DMS53 (cell line): ENCODE data around the gene SIRPB2.
A peak's percentile ranks its signal among the peaks of the same experiment; 100 is the strongest.

Source experiments
- DNase-seq: peaks from one replicate; lab custom pipeline; 2025; lab: John Stamatoyannopoulos, UW

Gene SIRPB2

GRCh38 chr20:1471242-1471641 lies 20.0 kb downstream of the SIRPB2 start:
- DNase-seq = no peak

- DNase-seq = peak; percentile 96
These were observed 21.2 kb downstream of the SIRPB2 start for GRCh38 chr20:1469925-1470571.

- DNase-seq = no peak
These were observed 21.8 kb downstream of the SIRPB2 start for GRCh38 chr20:1469306-1469905.

- DNase-seq = no peak
These were observed 23.0 kb downstream of the SIRPB2 start for GRCh38 chr20:1468117-1468624.

- DNase-seq = peak; percentile 59
These were observed 23.7 kb downstream of the SIRPB2 start for GRCh38 chr20:1467355-1468116.

GRCh38 chr20:1467082-1467354 lies 24.2 kb downstream of the SIRPB2 start:
- no peak for DNase-seq

GRCh38 chr20:1466211-1467081 lies 24.8 kb downstream of the SIRPB2 start, which contains the start of gene NSFL1C:
Gene NSFL1C (minus strand): TSS chr20:1466849. CDS start chr20:1466824, 25 bp downstream.
- DNase-seq = peak; percentile 97

GRCh38 chr20:1465470-1466210 lies 25.6 kb downstream of the SIRPB2 start:
- DNase-seq = peak; percentile 33

GRCh38 chr20:1463971-1464570 lies 27.1 kb downstream of the SIRPB2 start:
- DNase-seq = no peak

GRCh38 chr20:1462834-1463233 lies 28.4 kb downstream of the SIRPB2 start:
- no peak for DNase-seq

- no peak for DNase-seq
These were observed 29.2 kb downstream of the SIRPB2 start for GRCh38 chr20:1462001-1462400.

- DNase-seq = no peak
These were observed 30.9 kb downstream of the SIRPB2 start for GRCh38 chr20:1460275-1460674.

GRCh38 chr20:1457992-1458391 lies 33.2 kb downstream of the SIRPB2 start:
- DNase-seq = no peak

GRCh38 chr20:1456300-1456699 lies 34.9 kb downstream of the SIRPB2 start:
- DNase-seq = no peak

- DNase-seq = peak; percentile 49
These were observed 40.2 kb downstream of the SIRPB2 start for GRCh38 chr20:1450926-1451491.

GRCh38 chr20:1449370-1449769 lies 41.9 kb downstream of the SIRPB2 start:
- DNase-seq = no peak

- DNase-seq = no peak
These were observed 43.1 kb downstream of the SIRPB2 start for GRCh38 chr20:1448081-1448620.

- DNase-seq = no peak
These were observed 44.7 kb downstream of the SIRPB2 start for GRCh38 chr20:1446536-1446935.

- no peak for DNase-seq
These were observed 48.1 kb downstream of the SIRPB2 start for GRCh38 chr20:1443085-1443484.

- DNase-seq = no peak
These were observed 48.9 kb downstream of the SIRPB2 start for GRCh38 chr20:1442304-1442703.
